Renal pelvis (tissue), 4 donors: Measurements from ENCODE around the gene ESPN. TPM values are rescaled to one million over a fixed set of nuclear protein-coding genes. Genes with fewer than 3 reads are reported as not detected.

ENCODE experiments used
- DNase-seq: peaks from one replicate; pipeline ENCODE4 v3.0.0-alpha.2; 2013
- polyA plus RNA-seq, 3 donors: library from polyadenylated mRNA; unstranded; fragments of 120-200 nt; gene quantifications; one replicate each; pipeline ENCODE4 v1.2.1, GENCODE V29; 2013; ENCODE audit not compliant: insufficient read length in 3 of 3

The ESPN gene
- polyA plus RNA-seq, 3 donors = 19.6 to 21.5 (median 21.5) TPM

- DNase-seq = no peak
Measured at GRCh38 chr1:6497215-6497866, 72.8 kb downstream of the ESPN start.

GRCh38 chr1:6497867-6498575 is 73.4 kb downstream of the ESPN start:
- DNase-seq = no peak

- no peak for DNase-seq
Measured at GRCh38 chr1:6498576-6499111, 74.1 kb downstream of the ESPN start.

- no peak for DNase-seq
Measured at GRCh38 chr1:6499296-6499695, 74.7 kb downstream of the ESPN start.

- no peak for DNase-seq
Measured at GRCh38 chr1:6500544-6501278, 76.1 kb downstream of the ESPN start.

GRCh38 chr1:6501279-6501813 is 76.8 kb downstream of the ESPN start:
- DNase-seq = no peak

- no peak for DNase-seq
Measured at GRCh38 chr1:6502000-6502891, 77.7 kb downstream of the ESPN start.

GRCh38 chr1:6503884-6504602 is 79.5 kb downstream of the ESPN start:
- no peak for DNase-seq

GRCh38 chr1:6504887-6505286 is 80.3 kb downstream of the ESPN start:
- DNase-seq = no peak

- DNase-seq = no peak
Measured at GRCh38 chr1:6505367-6506209, 81.0 kb downstream of the ESPN start.

- DNase-seq = no peak
Measured at GRCh38 chr1:6506210-6507036, 81.8 kb downstream of the ESPN start.

GRCh38 chr1:6507037-6507428 is 82.5 kb downstream of the ESPN start:
- no peak for DNase-seq

GRCh38 chr1:6507461-6507911 is 82.9 kb downstream of the ESPN start:
- no peak for DNase-seq

GRCh38 chr1:6508154-6508815 is 83.7 kb downstream of the ESPN start:
- no peak for DNase-seq

GRCh38 chr1:6508816-6509189 is 84.2 kb downstream of the ESPN start:
- no peak for DNase-seq

- DNase-seq = no peak
Measured at GRCh38 chr1:6509220-6509918, 84.8 kb downstream of the ESPN start.

GRCh38 chr1:6509919-6510291 is 85.3 kb downstream of the ESPN start:
- DNase-seq = no peak

- DNase-seq = no peak
Measured at GRCh38 chr1:6510493-6510892, 85.9 kb downstream of the ESPN start.
